ENCODE results near the gene SLC44A5. TPM values are rescaled to one million over a fixed set of nuclear protein-coding genes. Genes with fewer than 3 reads are reported as not detected.
"Not testable (repeated sequence)": the region's sequence is repeated elsewhere in the genome, so short reads cannot be mapped to it uniquely, and the experiment has no call there.

SLC44A5 gene
- total RNA-seq, 1 experiment from 2014 or later, result 4.5 TPM

DNA sequence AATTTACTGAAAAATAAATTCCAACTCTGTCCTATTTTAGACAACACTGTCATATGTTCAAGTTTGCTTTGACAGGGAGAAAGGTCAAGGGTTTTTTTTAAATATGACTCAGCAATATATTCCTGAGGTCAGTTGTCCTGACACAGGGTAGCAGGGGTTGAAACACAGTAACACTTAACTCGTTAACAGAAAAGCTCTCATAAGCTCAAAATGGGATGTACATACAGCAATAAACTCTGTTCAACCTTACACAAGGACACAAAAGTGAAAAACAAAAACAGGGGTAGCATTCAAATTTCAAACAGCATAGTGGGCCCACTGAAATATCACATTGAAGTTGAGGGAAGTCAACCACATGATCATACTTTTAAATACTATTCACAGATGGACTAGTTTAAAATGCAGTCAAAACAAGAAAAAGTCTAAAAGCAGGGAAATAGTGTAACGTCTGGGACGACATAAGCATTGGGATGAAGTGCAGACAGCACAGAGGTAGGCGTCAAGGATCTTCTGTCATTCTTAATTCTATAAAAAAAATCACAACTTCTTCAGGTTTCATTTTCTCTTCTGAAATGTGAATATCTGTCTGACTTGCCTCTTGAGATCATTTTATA lies 89.9 kb downstream of the SLC44A5 start:
- no peak for DNase-seq
- no peaks in the 10 kb centered on the region for H3K36me3 ChIP-seq (replicated peaks; ENCODE audit: control insufficient read depth, insufficient read depth, low read length)
- no peaks in the 10 kb centered on the region for H3K27me3 ChIP-seq (ENCODE audit: control insufficient read depth, insufficient read depth, low read length)
- H3K4me3 ChIP-seq (ENCODE audit: insufficient read depth, low read depth, low read length), result no peak overlapping the region

DNA sequence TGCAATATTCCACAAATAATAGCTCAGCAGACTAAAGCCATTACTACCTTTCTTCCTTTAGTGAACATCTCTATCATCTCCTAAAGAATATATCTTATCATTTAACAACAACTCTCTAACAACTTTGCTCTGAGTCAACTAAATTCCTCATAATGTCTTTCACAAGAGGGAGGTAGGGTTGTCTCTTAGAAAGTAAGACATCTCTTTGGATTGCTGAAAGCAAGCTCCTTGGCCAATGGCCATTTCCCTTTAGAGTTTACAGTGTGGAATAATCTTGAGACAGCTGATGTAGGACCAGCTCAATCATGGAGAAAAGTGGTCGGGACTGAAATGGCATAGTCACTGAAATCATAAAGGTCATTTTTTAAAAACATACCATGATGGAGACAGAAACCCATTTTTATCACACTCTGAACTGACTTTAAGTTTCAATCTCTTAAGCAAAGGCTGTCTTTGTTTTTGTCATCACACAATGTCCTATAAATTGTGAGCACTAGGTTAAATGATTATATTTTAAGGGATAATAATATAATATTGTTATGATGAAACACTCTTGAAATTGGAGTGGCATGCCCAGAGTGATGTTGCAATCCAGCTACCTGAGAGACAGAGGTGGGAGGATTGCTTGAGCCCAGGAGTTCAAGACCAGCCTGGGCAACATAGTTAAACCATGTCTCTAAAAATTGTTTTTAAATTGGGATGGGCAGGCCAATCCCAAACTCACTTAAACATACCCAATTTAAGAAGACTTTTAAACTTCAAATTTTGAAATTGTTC lies 91.1 kb downstream of the SLC44A5 start:
- no peak overlapping the region for H3K4me3 ChIP-seq (ENCODE audit: insufficient read depth, low read depth, low read length)
- no peak for DNase-seq
- no peaks in the 10 kb centered on the region for H3K27me3 ChIP-seq (ENCODE audit: control insufficient read depth, insufficient read depth, low read length)

GRCh38 chr1:75518686-75519085 lies 92.2 kb downstream of the SLC44A5 start:
- Histone ChIP-seq H3K36me3 (replicated peaks; ENCODE audit: control insufficient read depth, insufficient read depth, low read length) (no peaks in the 10 kb centered on the region), H3K4me3 (ENCODE audit: insufficient read depth, low read depth, low read length) (no peak overlapping the region), H3K27me3 (ENCODE audit: control insufficient read depth, insufficient read depth, low read length) (no peaks in the 10 kb centered on the region)
- no peak for DNase-seq

More for the DNA sequence above, 91.1 kb downstream of the SLC44A5 start:
- no peaks in the 10 kb centered on the region for H3K36me3 ChIP-seq (replicated peaks; ENCODE audit: control insufficient read depth, insufficient read depth, low read length)

- Histone ChIP-seq H3K36me3 (replicated peaks; ENCODE audit: control insufficient read depth, insufficient read depth, low read length) (no peaks in the 10 kb centered on the region), H3K4me3 (ENCODE audit: insufficient read depth, low read depth, low read length) (no peak overlapping the region), H3K27me3 (ENCODE audit: control insufficient read depth, insufficient read depth, low read length) (no peaks in the 10 kb centered on the region)
- DNase-seq, result no peak
Observed at GRCh38 chr1:75514270-75514669, 96.6 kb downstream of the SLC44A5 start.

GRCh38 chr1:75506976-75507375 lies 103.9 kb downstream of the SLC44A5 start:
- Histone ChIP-seq H3K4me3 (ENCODE audit: insufficient read depth, low read depth, low read length) (no peak overlapping the region), H3K36me3 (replicated peaks; ENCODE audit: control insufficient read depth, insufficient read depth, low read length) (no peaks in the 10 kb centered on the region), H3K27me3 (ENCODE audit: control insufficient read depth, insufficient read depth, low read length) (no peaks in the 10 kb centered on the region)
- DNase-seq, result no peak

DNA sequence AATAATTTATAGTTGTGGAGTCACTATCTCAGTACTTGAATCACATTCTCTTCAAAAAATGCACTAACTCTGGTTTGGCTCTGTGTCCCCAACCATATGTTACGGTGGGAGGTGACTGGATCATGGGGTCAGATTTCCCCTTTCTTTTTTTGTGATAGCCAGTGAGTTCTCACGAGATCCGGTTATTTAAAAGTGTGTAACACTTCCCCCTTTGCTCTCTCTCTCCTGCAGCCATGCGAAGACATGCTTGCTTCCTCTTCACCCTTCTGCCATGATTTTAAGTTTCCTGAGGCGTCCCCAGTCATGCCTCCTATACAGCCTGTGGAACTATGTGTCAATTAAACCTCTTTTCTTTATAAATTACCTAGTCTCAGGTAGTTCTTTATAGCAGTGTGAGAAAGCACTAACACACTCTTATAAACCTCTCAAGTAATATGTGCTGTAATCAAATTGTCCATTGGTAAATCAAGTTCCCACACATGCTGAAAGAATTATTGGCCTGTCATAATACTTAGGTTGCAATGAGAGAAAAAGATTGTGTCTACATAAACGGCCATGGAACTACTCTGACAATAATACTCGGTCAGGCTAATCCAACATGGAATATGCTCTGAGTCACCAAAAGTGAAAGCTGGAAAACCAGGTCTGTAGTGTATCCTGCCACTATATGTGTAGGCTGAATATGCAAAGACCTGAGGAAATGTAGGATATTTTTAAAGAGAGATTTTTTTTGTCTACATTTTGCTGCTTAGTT lies 107.5 kb downstream of the SLC44A5 start:
- no peaks in the 10 kb centered on the region for H3K27me3 ChIP-seq (ENCODE audit: control insufficient read depth, insufficient read depth, low read length)
- no peak for DNase-seq

GRCh38 chr1:75502776-75503175 lies 108.1 kb downstream of the SLC44A5 start:
- H3K4me3 ChIP-seq (ENCODE audit: insufficient read depth, low read depth, low read length), result no peak overlapping the region
- DNase-seq, result no peak
- no peaks in the 10 kb centered on the region for H3K27me3 ChIP-seq (ENCODE audit: control insufficient read depth, insufficient read depth, low read length)
- H3K36me3 ChIP-seq (replicated peaks; ENCODE audit: control insufficient read depth, insufficient read depth, low read length), result no peaks in the 10 kb centered on the region

More for the DNA sequence above, 107.5 kb downstream of the SLC44A5 start:
- Histone ChIP-seq H3K4me3 (ENCODE audit: insufficient read depth, low read depth, low read length) (no peak overlapping the region), H3K36me3 (replicated peaks; ENCODE audit: control insufficient read depth, insufficient read depth, low read length) (no peaks in the 10 kb centered on the region)

GRCh38 chr1:75501577-75502295 lies 109.2 kb downstream of the SLC44A5 start:
- Histone ChIP-seq H3K27me3 (ENCODE audit: control insufficient read depth, insufficient read depth, low read length) (no peaks in the 10 kb centered on the region), H3K36me3 (replicated peaks; ENCODE audit: control insufficient read depth, insufficient read depth, low read length) (no peaks in the 10 kb centered on the region), H3K4me3 (ENCODE audit: insufficient read depth, low read depth, low read length) (no peak overlapping the region)
- no peak for DNase-seq

GRCh38 chr1:75492011-75492410 lies 118.9 kb downstream of the SLC44A5 start:
- no peaks in the 10 kb centered on the region for H3K36me3 ChIP-seq (replicated peaks; ENCODE audit: control insufficient read depth, insufficient read depth, low read length)
- no peaks in the 10 kb centered on the region for H3K27me3 ChIP-seq (ENCODE audit: control insufficient read depth, insufficient read depth, low read length)
- DNase-seq, result no peak
- no peak overlapping the region for H3K4me3 ChIP-seq (ENCODE audit: insufficient read depth, low read depth, low read length)

DNA sequence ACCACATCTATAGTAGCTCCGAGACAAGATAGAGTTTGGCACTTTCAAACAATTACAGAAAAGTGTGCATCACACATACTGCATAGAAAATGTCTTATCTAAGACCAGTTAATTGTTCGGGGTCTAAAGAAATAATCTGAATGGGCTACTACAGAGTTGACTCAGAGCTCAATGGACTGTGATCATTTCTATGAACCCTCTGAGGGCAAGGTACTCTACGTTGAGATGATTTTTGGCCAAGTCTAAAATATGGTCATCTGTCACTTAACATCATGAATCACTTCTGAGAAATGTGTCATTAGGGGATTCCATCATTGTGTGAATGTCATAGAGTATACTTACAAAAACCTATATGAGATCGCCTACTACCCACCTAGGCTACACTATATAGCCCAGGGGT lies 123.5 kb downstream of the SLC44A5 start:
- Histone ChIP-seq H3K36me3 (replicated peaks; ENCODE audit: control insufficient read depth, insufficient read depth, low read length) (no peaks in the 10 kb centered on the region), H3K27me3 (ENCODE audit: control insufficient read depth, insufficient read depth, low read length) (no peaks in the 10 kb centered on the region)
- no peak for DNase-seq

GRCh38 chr1:75484789-75485188 lies 126.1 kb downstream of the SLC44A5 start:
- no peaks in the 10 kb centered on the region for H3K27me3 ChIP-seq (ENCODE audit: control insufficient read depth, insufficient read depth, low read length)
- H3K4me3 ChIP-seq (ENCODE audit: insufficient read depth, low read depth, low read length), result no peak overlapping the region
- no peaks in the 10 kb centered on the region for H3K36me3 ChIP-seq (replicated peaks; ENCODE audit: control insufficient read depth, insufficient read depth, low read length)
- DNase-seq, result no peak

More for the DNA sequence above, 123.5 kb downstream of the SLC44A5 start:
- H3K4me3 ChIP-seq (ENCODE audit: insufficient read depth, low read depth, low read length), result no peak overlapping the region

DNA sequence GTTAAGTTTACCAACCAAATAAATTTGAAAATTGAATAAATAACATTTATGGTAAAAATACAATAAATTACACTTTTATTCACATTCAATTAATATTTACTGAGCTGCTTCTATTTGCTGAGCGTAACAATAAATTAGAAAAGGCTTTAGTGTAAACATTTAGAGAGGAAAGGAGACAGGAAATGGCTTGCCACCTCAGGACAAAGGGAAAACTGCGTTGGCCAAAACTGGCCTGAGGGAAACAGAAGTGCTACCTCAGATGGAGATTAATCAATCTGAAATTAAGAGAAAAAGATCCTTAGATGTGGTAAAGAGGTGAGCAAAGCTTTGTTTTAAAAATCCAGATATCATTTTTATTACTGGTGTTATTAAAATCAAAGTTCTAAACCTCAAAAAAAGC lies 128.0 kb downstream of the SLC44A5 start:
- no peak for DNase-seq
- no peaks in the 10 kb centered on the region for H3K27me3 ChIP-seq (ENCODE audit: control insufficient read depth, insufficient read depth, low read length)

GRCh38 chr1:75476486-75476885 lies 134.4 kb downstream of the SLC44A5 start:
- H3K36me3 ChIP-seq (replicated peaks; ENCODE audit: control insufficient read depth, insufficient read depth, low read length); H3K4me3 ChIP-seq (ENCODE audit: insufficient read depth, low read depth, low read length); DNase-seq; H3K27me3 ChIP-seq (ENCODE audit: control insufficient read depth, insufficient read depth, low read length): not testable (repeated sequence)

More for the DNA sequence above, 128.0 kb downstream of the SLC44A5 start:
- H3K36me3 ChIP-seq (replicated peaks; ENCODE audit: control insufficient read depth, insufficient read depth, low read length), result no peaks in the 10 kb centered on the region
- no peak overlapping the region for H3K4me3 ChIP-seq (ENCODE audit: insufficient read depth, low read depth, low read length)

DNA sequence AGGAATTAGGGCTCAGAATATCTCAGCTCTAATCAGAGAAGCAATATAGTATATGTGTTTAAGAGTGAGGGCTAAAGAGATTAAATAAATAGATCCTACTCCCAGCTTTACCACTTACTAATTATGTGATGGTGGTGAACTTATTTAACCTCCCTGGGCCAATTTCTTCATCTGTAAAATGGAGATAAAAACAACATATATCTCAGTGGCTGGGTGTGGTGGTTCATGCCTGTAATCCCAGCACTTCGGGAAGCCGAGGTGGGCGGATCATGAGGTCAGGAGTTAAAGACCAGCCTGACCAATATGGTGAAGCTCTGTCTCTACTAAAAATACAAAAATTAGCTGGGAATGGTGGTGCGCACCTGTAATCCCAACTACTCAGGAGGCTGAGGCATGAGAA lies 135.2 kb downstream of the SLC44A5 start:
- DNase-seq, result no peak

More for the DNA sequence above, 135.2 kb downstream of the SLC44A5 start:
- no peaks in the 10 kb centered on the region for H3K36me3 ChIP-seq (replicated peaks; ENCODE audit: control insufficient read depth, insufficient read depth, low read length)
- H3K4me3 ChIP-seq (ENCODE audit: insufficient read depth, low read depth, low read length), result no peak overlapping the region
- H3K27me3 ChIP-seq (ENCODE audit: control insufficient read depth, insufficient read depth, low read length), result no peaks in the 10 kb centered on the region
